HG03097 (cell line): Measurements from ENCODE around the gene HPSE2.

Source experiments
- ATAC-seq: cut with Tn5 transposase; IDR thresholded peaks from one replicate; pipeline ENCODE4 v1.9.1; 2021; ENCODE audit not compliant: unreplicated experiment, low FRiP score

HPSE2 gene

DNA sequence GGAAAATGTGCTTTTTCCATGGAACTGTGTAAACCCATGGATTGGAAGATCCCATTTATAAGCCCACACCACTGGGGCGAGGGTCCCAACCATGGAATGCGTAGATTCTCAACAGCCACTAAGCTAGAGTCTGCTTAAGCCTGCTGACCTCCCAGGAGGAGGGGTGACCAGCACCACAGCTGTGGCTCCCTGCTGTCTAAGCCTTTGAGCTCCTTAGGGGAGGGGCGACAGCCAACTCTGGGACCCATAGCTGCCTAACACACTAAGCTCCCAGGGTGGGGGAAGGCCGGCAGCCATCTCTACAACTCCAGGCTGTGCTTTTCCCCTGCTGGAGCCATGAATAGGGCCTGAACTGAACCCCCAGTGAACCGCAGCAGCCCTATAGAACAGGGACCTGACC lies 539.1 kb downstream of the HPSE2 start:
- ATAC-seq: no peak

DNA sequence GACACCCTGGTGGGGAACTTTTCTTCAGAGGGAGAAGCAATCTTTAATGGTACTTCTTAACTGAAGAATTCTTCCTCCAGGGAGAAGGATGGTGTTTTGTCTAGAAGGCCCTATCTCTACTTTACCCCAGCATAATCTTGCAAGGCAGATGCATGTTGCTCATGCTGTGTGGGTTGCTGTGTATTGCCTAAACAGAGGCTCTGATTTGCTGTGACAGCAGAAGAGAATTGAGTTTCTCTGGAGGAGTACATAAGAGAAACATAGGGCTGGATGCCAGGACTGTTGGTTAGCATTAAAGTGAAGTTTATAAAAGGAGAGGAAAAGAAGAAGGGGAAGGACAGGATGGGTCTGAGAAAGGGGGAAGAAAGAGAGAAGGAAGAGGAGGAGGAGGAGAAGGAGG lies 540.8 kb downstream of the HPSE2 start:
- no peak for ATAC-seq

DNA sequence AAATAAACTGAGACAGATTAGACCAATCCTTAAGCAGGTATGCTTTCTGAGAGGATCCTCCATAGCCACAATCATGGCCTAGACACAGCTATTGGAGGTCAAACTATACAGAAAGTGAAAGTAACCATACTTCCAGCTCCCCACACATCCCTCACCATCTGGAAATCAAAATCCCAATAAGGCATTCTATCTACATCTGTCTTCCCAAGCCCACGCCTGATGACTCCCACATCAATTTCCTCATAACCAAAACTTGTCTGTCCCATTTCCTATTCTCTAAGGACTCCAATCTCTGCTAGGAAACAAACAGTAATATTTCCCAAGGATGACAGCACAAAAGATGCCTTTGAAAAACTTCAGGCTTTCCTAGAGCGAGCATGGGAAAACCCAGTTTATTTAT lies 541.6 kb downstream of the HPSE2 start:
- no peak for ATAC-seq

DNA sequence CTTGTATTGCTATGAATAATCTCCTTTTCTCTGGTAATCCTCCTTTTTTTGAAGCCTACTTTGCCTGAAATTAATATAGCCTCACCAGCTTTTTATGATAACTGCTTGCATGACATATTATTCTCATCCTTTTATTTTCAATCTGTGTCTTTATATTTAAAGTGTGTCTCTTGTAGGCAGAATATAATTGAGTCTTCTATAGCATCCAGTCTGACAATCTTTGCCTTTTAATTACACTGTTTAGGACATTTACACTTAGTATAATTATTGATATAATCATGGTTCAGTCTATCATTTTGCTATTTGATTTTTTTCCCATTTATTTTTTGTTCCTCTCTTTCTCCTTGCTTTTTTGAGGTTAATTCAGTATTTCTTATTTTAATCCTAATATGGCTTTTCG lies 548.0 kb downstream of the HPSE2 start:
- no peak for ATAC-seq

DNA sequence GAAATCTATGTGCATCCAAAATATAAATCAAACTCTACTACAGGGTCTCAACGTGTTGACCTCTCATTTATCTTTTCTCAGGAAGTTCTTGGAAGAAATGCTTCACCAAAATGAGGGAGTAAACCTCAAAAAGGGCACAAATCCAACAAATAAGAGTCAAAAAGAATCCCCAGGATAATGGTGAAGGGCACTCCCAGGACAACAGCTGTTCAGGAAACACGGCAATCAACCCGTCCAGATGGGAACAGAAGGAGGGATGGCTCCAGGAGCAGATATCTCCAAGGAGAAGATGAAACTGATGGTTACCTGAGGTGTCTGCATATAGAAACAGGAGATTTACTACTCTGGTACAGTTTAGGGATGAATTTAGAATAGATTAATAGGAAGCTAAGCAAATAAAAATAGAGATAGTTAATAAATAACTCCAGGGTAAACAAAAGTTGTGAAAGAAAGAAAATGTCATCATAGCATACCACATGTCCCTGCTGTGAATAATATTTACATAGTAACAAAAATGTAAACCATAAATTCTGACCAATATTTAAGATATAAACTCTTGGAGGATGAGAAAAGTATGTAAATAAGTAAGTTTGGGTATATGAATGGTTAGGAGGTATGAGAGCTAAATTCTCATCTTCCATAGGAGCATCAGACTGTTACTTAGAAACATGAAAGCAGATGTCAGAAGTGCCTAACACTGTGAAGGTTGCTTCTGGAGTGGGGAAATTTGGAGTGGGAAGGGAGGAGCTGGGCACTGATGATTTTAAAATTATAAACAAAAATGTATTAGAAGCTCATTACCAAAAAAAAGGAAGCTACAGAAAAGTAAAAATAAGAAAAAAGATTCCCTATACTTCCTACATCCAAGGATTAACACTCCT lies 551.4 kb downstream of the HPSE2 start:
- no peak for ATAC-seq

DNA sequence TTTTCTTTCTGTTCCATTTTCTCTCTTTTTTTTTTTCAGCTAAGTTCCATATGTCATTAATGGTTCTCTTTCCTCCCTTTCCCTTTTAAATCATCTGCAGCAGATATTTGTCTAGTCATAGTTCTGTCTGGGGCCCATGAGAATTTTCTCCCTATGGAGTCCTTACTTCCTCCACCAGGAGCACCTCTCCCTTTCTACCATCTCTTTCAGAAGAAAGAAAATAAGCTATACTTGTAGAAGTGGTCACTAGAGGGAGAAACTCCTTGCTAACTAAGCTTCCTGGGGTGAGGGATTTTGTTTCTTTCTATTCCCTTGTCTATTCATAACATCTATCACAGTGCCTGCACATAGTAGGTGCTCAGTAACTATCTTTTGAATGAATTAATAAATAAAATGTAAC lies 558.8 kb downstream of the HPSE2 start:
- no peak for ATAC-seq

DNA sequence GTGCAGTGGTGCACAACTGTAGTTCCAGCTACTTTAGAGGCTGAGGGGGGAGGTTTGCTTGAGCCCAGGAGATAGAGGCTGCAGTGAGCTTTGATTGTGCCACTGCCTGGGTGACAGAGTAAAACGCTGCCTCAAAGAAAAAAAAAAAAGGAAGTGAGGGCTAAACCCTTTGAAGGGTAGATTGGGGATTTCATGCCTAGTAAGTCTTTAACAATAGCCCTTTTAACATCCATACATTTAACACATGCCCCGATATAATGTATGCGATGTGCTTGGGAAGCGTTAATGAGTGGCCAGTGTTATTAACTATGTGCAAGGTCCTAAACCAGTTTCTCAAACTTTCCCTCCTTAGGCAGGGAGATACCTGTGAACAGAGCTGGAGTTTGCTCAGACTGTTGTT lies 559.8 kb downstream of the HPSE2 start:
- no peak for ATAC-seq

DNA sequence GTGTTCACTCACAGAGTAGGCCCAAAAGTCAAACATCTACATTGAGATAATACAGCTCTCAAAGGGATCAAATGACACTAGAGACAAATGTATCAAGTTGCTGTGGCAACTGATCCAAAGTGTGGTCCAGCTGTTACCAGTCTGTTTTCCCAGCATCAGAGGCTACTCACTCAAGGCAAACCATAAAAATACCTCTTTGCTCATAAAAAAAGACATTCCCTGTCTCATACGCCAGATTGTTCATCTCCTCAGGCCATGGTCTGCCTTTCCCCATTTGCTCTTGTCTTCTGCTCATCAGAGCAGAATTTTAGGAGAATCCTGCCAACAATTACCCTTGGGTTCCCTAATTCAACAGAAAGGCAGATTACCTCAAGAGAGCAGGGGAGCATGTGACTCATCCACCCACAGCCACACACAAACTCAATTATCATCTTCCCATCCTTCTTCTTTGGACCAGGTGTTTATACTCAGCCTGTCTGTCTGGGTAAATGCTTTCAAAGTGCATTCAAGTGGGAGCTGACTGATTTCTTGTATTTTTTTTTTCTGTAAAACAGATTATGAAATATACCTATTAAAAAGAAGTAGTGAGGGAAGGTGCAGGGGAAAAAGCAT lies 562.4 kb downstream of the HPSE2 start:
- no peak for ATAC-seq

DNA sequence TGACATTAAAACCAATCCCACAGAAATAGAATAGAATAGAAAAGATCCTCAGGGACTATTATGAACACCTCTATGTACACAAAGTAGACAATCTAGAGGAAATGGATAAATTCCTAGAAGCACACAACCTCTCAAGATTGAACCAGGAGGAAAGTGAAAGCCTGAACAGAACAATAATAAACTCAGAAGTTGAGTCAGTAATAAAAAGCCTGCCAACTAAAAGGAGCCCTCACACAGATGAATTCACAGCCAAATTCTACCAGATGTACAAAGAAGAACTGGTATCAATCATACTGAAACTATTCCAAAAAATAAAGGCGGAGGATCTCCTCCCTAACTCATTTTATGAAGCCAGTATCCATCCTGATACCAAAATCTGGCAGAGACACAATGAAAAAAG lies 568.6 kb downstream of the HPSE2 start:
- no peak for ATAC-seq

DNA sequence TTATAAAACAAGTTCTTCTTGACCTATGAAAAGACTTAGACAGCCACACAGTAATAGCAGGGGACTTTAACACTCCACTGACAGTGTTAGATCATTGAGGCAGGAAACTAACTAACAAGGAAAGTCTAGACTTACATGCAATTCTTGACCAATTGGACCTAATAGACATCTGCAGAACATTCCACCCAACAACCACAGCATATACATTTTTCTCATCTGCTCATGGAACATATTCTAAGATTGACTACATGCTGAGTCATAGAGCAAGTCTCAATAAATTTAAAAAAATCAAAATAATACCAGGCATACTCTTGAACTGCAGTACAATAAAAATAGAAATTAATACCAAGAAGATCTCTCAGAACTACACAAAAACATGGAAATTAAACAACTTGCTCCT lies 569.4 kb downstream of the HPSE2 start:
- ATAC-seq: no peak

DNA sequence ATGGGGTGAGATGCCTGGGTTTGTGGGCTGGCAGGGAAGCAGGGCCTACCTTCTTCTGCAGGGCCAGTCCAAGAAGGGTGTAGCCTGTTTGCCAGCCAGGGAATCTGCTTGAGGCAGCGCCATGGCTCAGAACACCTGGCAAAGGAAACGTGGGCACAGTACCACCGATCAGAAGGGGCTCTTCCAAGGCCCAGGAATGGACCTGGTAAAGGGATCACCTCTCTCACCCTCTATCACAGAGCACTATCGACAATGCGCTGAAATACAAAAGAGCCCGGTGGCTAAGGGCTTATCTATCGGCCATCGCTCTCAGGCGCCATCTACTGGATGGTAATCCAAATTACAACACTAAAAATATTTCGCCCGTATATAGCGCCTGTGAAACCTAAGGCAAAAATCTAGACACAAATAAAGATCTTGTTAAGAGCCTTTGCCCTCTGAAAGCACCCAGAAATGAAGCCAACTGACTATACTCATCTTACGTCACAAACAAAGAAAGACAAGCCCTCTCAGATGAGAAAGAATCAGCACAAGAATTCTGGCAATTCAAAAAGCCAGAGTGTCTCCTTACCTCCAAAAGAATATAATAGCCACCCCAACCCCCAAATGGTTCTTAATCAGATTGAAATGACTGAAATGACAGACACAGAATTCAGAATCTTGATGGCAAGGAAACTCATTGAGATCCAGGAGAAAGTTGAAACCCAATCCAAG lies 571.2 kb downstream of the HPSE2 start:
- ATAC-seq: no peak

DNA sequence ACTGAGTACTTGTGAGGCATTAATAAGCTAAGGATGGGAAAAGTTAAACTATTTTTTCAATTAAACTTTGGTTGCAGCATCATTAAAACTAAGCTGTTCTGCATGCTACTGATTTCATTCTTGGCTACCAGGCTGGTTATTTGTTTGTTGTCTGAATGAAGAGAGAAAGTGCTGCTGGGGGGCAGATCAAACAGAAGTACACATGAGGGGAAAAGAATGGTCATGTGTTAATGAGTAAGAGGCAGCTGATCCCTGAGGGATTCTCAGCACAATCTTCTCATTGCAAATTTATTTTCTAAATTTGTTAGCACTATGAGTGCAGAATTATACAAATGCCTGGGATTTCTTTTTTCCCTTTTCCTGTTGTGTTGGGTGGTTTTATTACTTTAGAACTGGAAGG lies 575.7 kb downstream of the HPSE2 start:
- ATAC-seq: no peak

DNA sequence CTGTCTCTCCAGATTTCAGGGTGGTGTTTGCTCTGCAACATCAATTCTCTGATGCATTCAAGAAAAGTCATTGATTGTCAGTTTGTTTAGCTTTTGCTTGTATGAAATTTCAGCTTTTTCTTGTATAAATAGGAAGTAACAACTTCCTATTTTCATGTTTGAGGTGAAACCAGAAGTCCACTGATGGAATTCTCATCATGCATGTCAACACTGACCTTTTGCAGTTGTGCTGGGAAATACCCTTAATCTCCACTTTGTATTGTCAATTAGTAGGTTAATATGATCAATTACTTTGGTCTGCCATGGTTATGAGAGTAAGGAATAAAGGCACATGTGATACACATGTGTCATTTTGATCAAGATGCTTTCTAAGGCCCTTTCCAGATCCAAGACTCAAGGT lies 580.2 kb downstream of the HPSE2 start:
- no peak for ATAC-seq

DNA sequence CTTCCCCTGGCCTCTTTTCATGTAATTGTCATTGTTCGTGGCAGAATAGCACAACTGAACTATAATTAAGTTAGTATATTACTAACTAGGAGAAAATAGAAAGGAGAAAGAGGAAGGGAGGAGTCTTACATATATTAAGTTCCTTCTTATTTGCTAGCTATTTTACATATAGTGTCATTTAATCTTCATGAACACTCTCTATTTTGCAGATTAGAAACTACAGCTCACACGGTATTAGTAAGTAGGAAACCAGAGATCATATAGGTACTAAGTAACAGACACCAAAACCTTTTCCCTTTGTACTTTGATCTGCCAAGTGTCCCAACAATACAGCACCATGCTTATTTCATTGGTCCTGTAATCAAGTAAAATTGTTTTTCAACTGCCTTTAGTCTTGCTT lies 586.5 kb downstream of the HPSE2 start:
- no peak for ATAC-seq

DNA sequence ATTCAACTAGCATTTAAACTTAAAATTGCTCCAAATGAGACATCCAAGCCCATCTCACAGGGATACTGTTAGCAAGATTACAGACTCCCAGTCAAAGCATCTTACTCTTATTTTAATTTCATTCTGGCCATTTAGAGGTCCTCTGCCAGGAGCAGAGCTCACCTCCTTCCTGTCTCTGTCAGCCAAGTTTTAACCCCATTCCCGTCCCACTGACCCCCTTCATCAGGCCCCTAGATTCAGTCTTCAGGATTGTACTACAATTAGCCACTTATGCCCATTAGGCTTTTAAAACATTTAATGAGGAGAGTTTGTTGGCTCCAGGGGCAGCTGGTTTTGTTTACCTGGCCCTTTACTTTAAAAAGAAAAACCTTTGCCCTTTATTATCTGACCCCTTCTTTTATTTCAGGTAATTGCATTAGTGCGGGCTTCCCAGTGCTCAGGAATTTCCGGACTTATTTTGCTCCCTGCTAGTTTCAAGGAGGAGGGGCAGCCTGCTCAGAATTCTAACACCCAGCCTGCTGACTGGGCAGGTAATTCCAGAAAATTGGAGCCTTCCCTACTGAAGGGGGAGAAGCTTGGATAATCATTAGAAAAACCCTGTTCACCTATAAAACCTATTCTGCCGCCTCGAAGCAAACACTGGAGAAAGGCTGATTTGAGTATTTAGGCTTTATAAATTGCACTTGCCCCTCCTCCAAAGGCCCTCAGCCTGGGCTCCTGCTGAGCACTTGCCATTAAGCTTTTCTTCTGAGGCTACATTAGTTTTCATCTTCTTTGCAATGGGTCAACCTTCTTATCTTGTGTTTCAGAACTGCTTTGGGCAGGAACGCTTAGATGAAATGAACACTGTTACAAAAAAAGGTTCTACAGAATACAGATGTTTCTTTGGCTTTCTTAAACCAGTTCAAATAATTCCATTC lies 588.4 kb downstream of the HPSE2 start:
- ATAC-seq: no peak

DNA sequence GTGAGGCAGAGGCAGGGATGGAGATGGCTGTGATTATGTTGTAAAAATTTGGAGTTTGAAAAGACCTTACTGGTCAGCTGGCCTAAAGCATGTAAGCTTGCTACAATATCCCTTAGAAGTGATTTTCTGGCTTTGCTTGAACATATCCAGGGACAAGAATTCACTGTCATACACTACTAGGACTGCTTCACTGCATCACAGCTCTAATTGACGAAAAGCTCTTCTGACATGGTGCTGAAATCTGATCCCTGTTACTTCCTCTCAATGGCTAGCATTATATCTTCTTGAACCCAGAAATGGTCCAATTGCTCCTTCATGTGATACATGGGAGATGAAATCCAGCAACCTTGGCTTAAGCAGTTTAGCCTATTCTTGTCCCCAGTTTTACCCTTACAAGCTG lies 591.2 kb downstream of the HPSE2 start:
- ATAC-seq: no peak

DNA sequence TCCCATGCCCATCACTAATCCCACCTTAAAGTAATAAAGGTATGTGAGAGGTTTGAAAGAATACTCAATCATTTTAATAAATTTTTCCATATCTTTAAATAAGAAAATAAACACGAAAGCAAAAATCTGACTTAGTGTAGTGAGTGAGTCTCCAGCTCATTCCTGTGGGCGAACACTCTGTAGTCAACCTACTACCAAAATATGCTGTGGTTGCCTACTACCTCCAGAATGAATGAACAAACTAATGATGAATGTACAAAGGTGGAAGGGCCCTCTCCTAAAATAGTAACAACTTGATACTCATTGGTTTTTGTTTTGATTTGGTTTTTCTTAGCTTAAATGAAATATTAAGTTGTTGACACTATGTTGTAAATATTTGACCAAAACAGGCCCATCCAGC lies 593.4 kb downstream of the HPSE2 start:
- no peak for ATAC-seq

DNA sequence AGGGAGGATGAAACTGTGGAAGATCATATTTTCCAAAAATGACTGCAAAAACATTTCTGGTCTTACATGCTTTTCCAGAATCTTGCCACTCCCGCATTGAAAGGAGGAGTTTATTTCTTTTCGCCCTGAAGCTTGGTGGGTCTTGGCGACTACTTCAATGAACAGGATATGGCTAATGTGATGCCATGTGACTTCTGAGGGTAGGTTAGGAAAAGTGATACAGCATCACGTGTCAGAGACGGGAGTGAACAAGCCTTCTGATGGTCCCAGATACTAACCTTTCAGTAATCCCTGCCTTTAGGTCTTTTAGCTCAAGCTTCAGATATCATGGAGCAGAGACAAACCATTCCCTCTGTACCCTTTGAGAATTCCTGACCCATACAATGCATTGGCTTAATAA lies 596.7 kb downstream of the HPSE2 start:
- ATAC-seq: no peak

DNA sequence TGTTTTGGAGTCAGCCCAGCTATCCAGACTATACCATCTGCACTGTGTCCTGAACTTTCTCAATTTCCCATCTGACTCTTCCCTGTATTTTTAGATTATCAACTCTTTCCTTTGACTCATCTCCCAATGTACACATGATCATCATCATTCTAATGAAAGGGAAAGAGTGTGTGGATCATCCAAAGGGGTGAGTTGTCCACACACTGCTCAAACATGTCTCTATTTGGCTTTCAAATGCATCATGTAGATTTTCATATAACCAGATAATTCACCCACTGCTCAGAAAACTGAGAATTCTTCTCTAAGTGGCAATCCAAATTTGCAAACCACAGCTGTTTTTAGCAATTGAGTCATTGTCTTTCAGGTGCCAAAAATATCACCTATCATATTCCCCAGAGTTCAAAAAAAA lies 598.7 kb downstream of the HPSE2 start:
- no peak for ATAC-seq

DNA sequence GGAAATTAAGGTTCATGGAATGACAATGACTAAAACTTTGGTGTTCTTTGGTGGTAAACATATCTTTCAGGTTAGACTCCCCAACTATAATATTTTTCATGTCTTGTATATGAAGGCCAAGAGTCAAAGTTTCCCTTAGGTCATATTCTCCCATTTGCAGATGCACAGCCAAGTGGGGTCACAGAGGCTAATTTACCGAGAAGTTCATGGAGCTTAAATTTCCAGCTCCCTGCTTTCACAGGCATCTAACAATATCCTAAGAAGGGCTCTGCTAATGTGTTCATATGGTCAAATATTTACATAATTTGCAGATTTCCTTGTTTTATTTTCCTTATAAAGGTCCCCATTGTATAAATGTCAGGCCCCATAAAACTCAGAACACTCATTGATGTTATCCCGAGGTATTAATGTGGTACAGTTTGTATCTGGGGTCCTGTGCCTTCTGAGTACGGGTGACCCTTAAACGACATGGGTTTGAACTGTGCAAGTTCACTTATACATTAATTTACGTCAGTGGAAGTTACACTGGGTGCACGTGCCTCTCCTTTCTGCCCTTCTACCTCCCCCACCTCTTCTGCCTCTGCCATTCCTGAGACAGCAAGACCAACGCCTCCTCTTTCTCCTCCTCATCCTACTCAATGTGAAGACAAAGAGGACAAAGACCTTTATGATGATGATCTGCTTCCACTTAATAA lies 603.0 kb downstream of the HPSE2 start:
- ATAC-seq: no peak
